Body of pancreas (tissue), 4 donors: Measurements from ENCODE around the gene SERTM2.

Experiments used
- CTCF ChIP-seq, 7 experiments: fragments of 450-650 bp in 4 of 7; fragments of 200-600 bp in 3 of 7; sonication (generic) in 3 of 7; IDR thresholded peaks; one replicate each; pipeline ENCODE4 v1.5.1; 2016 to 2019; ENCODE audit warnings: antibody characterized with exemption in 7 of 7
- POLR2A ChIP-seq, 3 donors: fragments of 450-650 bp; IDR thresholded peaks; one replicate each; pipeline ENCODE4 v1.6.1; 2016; ENCODE audit warnings: antibody characterized with exemption in 3 of 3, mild to moderate bottlenecking in 2 of 3

DNA sequence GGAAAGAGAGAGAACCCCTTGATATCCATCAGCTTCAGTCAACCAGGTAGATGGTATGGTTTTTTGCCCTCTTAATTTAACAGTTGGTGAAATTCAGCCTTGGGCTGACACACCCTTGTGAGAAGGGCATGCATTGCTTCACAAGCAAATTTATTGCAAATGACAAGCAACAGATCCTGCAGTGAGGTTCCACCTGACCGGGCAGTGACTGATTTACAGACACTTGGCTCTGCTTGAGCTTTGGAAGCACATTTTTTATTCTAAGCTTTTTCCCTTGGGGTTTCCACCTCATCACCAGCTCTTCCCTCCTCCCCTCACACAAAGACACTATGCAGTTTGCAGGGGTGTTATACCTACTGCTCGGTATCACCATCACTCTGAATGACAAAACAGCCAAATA lies 28.3 kb upstream of the SERTM2 start:
- no peak for TF ChIP-seq POLR2A (IDR thresholded peaks at IDR 0.05)
- TF ChIP-seq CTCF (IDR thresholded peaks at IDR 0.05), result no peak
